Neuron (in vitro differentiated cells): ENCODE measurements around the gene TRPC4.

ENCODE experiments used
- H2AFZ ChIP-seq: one replicate; pipeline ENCODE4 v1.6.1; 2013; ENCODE audit warnings: low read depth, mild to moderate bottlenecking, inconsistent platforms, low read length, moderate library complexity
- H3K27me3 ChIP-seq: one replicate; pipeline ENCODE4 v1.6.1; 2013; ENCODE audit warnings: low read length; ENCODE audit not compliant: insufficient read depth
- H3K36me3 ChIP-seq: one replicate; pipeline ENCODE4 v1.6.1; 2013; ENCODE audit warnings: low read length; ENCODE audit not compliant: insufficient read depth
- H3K4me1 ChIP-seq: one replicate; pipeline ENCODE4 v1.6.1; 2013; ENCODE audit warnings: low read length; ENCODE audit not compliant: insufficient read depth
- H3K4me3 ChIP-seq: 2 replicates; pipeline ENCODE4 v1.5.1; 2013; ENCODE audit warnings: mild to moderate bottlenecking, low read length, moderate library complexity
- H3K9me3 ChIP-seq: one replicate; pipeline ENCODE4 v1.6.1; 2013; ENCODE audit warnings: low read length

TRPC4 gene

DNA sequence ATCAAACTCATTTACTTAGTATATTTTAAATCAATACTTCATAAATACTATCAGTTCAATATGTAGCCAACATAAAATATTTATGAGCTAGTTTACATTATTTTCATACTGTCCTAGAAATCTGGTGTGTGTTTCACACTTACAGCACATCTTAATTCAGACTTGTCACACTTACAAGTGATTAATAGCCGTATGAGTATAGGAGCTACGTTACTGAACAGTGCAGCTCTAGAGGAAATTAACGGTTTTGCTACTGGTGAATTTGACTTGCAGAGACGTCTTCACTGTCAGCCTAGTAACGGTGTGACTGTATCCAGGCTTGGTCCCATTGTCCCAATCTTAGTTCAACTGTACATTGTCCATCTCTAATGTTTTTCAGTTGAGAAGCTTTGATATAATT, 237.3 kb downstream of the TRPC4 start:
- Histone ChIP-seq H2AFZ (no peak overlapping the region), H3K36me3 (peaks cover 5% of the 10 kb centered on the region), H3K4me1 (no peaks in the 10 kb centered on the region), H3K27me3 (no peaks in the 10 kb centered on the region), H3K4me3 (no peak overlapping the region), H3K9me3 (no peaks in the 10 kb centered on the region)

GRCh38 chr13:37627428-37627827, 242.1 kb downstream of the TRPC4 start:
- Histone ChIP-seq H3K36me3 (no peaks in the 10 kb centered on the region), H3K27me3 (no peaks in the 10 kb centered on the region), H3K9me3 (no peaks in the 10 kb centered on the region), H2AFZ (no peak overlapping the region), H3K4me1 (no peaks in the 10 kb centered on the region), H3K4me3 (no peak overlapping the region)

DNA sequence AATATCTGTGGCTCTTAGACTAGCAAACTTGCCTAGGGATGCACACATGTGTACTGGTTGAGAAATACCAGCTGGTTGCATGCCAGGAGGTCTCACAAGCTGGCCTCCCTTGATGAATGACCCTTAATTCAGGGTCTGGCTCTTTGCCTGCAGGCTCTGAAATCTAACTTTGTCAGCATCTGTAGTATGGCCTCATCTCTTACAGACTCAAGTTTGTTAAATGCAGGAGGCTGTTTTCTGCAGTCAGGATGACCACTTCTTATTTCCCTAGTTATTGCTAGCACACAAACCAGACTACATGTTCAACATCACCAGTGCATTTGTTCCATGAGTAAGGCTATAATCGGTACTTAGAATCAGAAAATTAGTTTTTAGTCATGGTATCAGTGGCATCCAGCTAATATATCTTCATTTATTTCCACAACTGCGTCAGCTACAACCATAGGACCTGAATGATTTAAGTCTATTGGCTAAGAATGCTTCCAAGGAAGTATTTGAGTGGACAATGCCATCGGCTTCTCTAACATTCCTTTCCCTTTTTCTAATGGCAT, 247.7 kb downstream of the TRPC4 start:
- no peak overlapping the region for H3K4me3 ChIP-seq
- H3K4me1 ChIP-seq = peaks cover 18% of the 10 kb centered on the region
- H3K36me3 ChIP-seq = no peaks in the 10 kb centered on the region
- no peaks in the 10 kb centered on the region for H3K9me3 ChIP-seq
- H3K27me3 ChIP-seq = no peaks in the 10 kb centered on the region
- no peak overlapping the region for H2AFZ ChIP-seq

DNA sequence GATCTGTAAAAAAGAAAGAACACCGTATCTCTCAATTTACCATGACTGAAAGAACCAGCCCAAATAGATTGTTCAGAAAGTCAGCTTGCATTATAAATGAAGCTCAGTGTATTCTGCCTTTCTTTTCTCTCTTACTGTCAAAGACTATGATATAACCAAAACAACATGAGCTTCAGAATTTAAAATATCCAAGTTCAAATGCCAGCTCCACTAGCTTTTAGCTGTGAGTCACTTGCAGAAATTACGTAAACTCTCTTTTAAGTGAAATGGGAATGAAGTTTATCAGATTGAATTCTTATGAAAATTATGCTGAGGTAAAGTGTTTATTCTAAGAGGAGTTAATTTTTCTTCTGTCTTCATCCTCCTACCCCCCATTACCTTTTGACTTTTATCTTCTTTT, 251.0 kb downstream of the TRPC4 start:
- peaks cover 20% of the 10 kb centered on the region for H3K4me1 ChIP-seq
- H2AFZ ChIP-seq = no peak overlapping the region
- H3K4me3 ChIP-seq = no peak overlapping the region
- H3K27me3 ChIP-seq = no peaks in the 10 kb centered on the region
- H3K36me3 ChIP-seq = no peaks in the 10 kb centered on the region
- H3K9me3 ChIP-seq = no peaks in the 10 kb centered on the region

DNA sequence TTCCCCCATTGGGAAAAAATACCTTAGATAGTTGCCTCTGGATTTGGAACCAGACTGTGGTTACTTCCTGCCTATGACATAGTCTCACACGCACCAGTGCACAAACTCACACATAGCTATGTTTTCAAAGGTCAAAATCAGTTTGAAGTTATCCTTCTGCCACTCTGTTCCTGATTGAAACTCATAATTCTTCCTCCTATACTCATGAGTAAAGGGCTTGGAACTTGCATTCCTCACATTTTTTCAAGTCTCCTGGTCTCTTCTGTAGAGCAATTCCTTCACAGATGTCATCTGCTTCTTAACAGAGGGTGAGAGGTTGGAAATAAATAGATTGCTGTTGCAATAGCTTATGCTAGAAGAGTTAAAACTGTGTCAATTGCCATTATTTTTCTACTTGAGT, 252.4 kb downstream of the TRPC4 start:
- Histone ChIP-seq H3K4me1 (peaks cover 20% of the 10 kb centered on the region), H3K4me3 (no peak overlapping the region), H3K36me3 (no peaks in the 10 kb centered on the region), H2AFZ (no peak overlapping the region), H3K27me3 (no peaks in the 10 kb centered on the region), H3K9me3 (no peaks in the 10 kb centered on the region)

GRCh38 chr13:37616131-37616530, 253.4 kb downstream of the TRPC4 start:
- Histone ChIP-seq H3K9me3 (no peaks in the 10 kb centered on the region), H3K4me3 (no peak overlapping the region), H3K4me1 (peaks cover 20% of the 10 kb centered on the region), H2AFZ (no peak overlapping the region), H3K36me3 (no peaks in the 10 kb centered on the region), H3K27me3 (no peaks in the 10 kb centered on the region)

DNA sequence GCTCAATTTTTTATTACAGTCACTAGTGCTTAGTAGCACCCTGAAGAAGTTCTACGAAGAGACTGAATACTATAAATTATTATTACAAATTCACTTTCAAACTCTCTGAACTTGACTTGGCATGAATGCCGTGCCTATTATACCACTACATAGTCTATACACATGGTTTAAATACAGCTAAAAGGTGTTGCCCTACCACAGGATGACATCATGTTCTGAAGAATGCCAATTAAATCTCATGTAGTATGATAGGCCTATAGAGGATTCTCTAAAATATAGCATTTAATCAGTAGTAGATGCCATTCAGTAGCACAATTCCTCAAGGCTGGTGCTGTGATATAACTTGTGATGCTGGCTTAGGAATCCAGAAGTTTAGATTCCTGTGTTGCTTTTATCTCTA, 254.3 kb downstream of the TRPC4 start:
- H3K4me3 ChIP-seq = no peak overlapping the region
- H3K4me1 ChIP-seq = peaks cover 20% of the 10 kb centered on the region
- no peaks in the 10 kb centered on the region for H3K27me3 ChIP-seq
- no peak overlapping the region for H2AFZ ChIP-seq
- no peaks in the 10 kb centered on the region for H3K36me3 ChIP-seq
- H3K9me3 ChIP-seq = no peaks in the 10 kb centered on the region

GRCh38 chr13:37613638-37614037, 255.9 kb downstream of the TRPC4 start:
- no peaks in the 10 kb centered on the region for H3K27me3 ChIP-seq
- H3K4me3 ChIP-seq = no peak overlapping the region
- H3K4me1 ChIP-seq = peaks cover 19% of the 10 kb centered on the region
- no peaks in the 10 kb centered on the region for H3K36me3 ChIP-seq
- no peak overlapping the region for H2AFZ ChIP-seq
- no peaks in the 10 kb centered on the region for H3K9me3 ChIP-seq

DNA sequence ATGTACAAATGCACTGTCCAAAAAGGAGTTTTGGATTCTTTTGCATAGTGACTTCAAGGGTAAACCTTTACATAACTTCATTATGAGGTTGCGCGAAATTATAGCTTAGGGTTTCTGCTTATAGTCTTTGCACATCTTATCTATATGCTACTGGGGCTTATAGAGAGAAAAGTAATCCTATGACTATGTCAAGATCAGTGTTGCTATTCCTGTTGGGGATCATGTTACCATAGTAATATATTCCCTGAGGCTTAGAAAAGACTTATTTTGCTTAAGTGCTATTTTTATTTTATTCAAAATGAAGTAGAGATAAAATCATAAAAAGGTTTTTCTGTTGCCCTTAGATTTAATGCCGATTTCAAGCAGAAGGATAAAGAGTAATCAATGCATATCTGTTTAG, 256.3 kb downstream of the TRPC4 start:
- no peaks in the 10 kb centered on the region for H3K36me3 ChIP-seq
- no peaks in the 10 kb centered on the region for H3K27me3 ChIP-seq
- no peak overlapping the region for H2AFZ ChIP-seq
- no peak overlapping the region for H3K4me3 ChIP-seq
- H3K9me3 ChIP-seq = no peaks in the 10 kb centered on the region
- peaks cover 15% of the 10 kb centered on the region for H3K4me1 ChIP-seq

DNA sequence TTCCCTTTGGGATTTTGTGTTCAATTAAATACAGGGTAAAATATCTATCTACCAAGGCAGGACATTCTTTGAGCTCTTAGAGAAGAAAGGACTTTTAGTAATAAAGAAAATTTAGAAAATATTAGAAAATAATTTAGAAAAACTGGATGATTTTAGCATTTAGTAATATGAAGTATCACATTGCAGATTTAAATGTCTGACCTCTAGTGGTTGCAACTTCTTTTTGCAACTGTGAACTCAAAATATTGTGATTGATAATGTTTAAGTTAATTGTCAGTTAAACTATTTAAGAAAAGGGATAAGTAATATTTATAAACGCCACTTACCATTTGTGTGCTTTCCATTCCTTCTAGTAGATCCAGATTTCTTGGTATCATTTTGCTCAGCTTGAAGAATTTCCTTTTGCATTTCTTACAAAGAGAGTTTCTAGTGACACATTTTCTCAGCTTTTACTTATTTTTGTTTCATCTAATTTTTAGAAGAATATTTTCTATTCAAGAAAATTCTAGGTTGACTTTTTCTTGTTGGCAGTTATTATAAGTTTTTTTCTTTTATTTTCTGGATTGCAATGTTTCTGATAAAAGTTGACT, 260.7 kb downstream of the TRPC4 start:
- Histone ChIP-seq H3K9me3 (no peaks in the 10 kb centered on the region), H3K4me3 (no peak overlapping the region), H3K27me3 (no peaks in the 10 kb centered on the region)

DNA sequence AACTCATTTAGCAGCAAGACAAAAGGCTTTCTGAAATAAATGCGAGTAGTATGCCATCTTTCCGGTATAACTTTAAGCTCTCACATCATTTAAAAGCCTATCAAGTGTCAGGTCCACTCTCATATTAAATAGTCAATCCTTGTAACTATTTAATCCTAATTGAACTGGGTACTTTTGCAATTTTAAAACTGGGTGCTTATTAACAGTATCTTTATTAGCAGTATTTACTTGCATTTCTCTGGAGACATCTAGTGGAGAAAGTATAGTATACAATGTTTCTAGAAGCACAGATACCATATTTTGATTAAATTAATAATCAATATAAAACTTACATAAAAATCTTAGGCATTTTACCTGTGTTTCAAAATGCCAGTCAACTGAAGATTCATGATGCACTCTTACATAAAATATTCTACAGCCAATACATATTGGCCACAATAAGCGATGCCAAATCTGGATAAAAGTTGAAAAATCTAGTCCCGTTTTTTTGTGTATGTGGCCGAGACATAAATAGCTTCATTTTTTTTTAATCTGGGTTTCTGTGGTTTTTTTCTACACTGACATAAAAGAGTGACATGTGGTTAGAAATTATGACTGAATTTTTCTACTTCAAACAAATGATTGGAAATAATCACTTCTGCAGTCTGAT, 266.7 kb downstream of the TRPC4 start:
- H2AFZ ChIP-seq = no peak overlapping the region
- H3K36me3 ChIP-seq = no peaks in the 10 kb centered on the region
- no peaks in the 10 kb centered on the region for H3K4me1 ChIP-seq
- H3K27me3 ChIP-seq = no peaks in the 10 kb centered on the region
- no peaks in the 10 kb centered on the region for H3K9me3 ChIP-seq
- no peak overlapping the region for H3K4me3 ChIP-seq

More for the DNA sequence above, 260.7 kb downstream of the TRPC4 start:
- no peaks in the 10 kb centered on the region for H3K36me3 ChIP-seq
- H3K4me1 ChIP-seq = no peaks in the 10 kb centered on the region
- no peak overlapping the region for H2AFZ ChIP-seq

DNA sequence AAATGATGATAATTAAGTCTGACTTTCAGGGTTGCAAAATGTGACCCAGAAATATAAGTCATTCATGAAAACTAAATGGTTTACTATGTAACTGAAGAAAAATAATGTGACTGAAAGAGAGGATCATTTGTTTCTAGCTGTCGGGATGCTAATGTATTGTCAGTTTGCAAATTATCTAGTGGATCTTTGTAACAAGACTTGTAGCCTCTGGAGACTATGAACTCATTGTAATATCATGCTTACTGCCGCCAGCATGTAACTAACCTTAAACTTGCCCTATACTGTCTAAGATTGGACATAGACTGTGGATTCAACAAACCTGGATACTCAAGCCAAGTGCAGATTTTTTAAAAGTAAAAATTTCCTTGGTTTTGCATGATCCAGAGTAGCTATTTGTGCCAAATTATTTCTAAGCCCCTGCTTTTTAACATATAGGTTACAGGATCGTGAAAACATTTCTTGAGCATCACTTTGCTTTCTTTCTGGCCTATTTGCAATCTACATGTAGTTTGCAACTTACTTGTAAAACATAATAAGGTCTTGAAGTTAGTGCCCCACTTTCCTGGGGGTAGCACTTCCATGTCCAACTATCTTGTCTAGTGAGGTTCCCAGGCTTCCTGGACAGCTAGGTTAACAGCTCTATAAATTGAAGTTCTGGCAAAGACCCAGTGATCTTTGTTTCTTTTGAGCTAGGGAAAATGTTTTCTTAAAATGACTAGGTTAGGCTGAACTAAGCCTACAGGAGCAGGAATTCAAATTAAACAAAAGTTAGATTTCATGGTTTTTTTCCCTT, 267.7 kb downstream of the TRPC4 start:
- Histone ChIP-seq H3K27me3 (no peaks in the 10 kb centered on the region), H3K9me3 (no peaks in the 10 kb centered on the region), H3K4me1 (no peaks in the 10 kb centered on the region)

DNA sequence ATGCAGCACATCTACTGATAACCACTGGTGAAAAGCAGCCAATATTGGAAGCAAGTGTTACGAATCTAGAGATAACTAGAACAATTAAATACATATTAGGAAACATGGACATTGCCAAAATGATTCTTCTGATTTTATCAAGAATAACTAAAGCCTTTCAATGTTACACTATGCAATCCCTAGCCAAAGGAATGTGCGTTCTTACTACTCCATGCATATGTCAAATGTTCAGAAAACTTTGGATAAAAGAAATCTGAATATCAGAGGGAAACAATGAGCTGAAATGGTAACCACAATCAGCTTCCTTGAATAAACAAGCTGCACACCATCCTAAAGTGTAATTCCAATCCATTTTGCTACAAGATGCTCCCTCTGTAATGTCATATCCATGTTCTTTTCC, 270.1 kb downstream of the TRPC4 start:
- Histone ChIP-seq H2AFZ (no peak overlapping the region), H3K9me3 (no peaks in the 10 kb centered on the region), H3K4me1 (peaks cover 10% of the 10 kb centered on the region), H3K4me3 (no peak overlapping the region), H3K27me3 (no peaks in the 10 kb centered on the region), H3K36me3 (no peaks in the 10 kb centered on the region)

More for the DNA sequence above, 267.7 kb downstream of the TRPC4 start:
- Histone ChIP-seq H3K4me3 (no peak overlapping the region), H3K36me3 (no peaks in the 10 kb centered on the region), H2AFZ (no peak overlapping the region)
